Raji (cell line): ENCODE results near the gene RNF213.

Experiments
- POLR2A ChIP-seq: IDR thresholded peaks from 2 replicates; pipeline ENCODE4 v1.6.1; 2011; ENCODE audit warnings: low read depth, low read length, control low read depth; ENCODE audit not compliant: insufficient read depth

RNF213 gene

DNA sequence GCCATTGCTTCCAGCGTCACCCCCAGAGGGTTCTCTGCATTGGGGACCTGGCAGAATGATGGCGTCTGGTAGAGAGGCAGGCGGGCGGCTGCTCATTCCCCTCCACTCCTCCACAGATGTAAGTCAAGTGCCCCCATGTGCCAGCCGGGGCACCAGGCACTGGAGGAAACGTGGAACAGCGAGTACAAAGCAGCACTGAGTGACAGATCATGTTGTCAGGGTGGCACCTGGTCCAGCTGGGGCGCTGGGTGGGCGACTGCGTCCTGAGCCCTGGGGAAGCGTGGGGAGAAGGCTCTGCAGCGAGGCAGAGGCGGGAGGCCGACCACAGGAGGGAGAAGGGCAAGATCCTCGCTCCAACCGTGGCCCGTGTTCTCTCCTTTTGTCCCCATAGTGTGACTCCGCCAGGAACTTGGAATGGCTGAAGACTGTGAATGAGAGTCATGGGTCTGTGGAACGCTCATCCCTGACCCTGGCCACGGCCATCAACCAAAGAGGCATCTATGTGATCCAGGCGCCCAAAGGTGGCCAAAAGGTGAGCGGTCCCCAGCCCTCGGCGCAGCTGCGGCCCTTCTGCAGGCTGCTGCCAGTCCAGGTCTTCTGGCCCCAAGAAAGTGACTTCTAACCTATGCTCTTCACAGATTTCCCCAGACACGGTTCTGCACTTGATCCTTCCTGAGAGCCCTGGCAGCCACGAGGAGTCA is 76.7 kb downstream of the RNF213 start:
- no peak for TF ChIP-seq POLR2A

DNA sequence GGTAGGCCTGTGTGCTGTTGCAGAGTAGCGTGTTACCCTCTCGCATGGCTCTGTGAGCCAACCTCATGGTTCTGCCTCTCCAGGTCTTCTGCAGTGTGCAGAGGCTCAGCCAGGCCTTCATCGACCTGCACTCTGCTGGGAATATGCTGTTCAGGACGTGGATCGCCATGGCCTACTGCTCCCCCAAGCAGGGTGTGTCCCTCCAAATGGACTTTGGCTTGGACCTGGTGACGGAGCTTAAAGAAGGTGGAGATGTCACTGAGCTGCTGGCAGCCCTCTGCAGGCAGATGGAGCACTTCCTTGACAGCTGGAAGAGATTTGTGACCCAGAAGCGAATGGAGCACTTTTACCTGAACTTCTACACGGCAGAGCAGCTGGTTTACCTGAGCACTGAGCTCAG is 78.5 kb downstream of the RNF213 start:
- TF ChIP-seq POLR2A, result no peak

- TF ChIP-seq POLR2A, result no peak
Measured at GRCh38 chr17:80339731-80340456, 79.2 kb downstream of the RNF213 start.

- no peak for TF ChIP-seq POLR2A
Measured at GRCh38 chr17:80345321-80345720, 84.7 kb downstream of the RNF213 start.

DNA sequence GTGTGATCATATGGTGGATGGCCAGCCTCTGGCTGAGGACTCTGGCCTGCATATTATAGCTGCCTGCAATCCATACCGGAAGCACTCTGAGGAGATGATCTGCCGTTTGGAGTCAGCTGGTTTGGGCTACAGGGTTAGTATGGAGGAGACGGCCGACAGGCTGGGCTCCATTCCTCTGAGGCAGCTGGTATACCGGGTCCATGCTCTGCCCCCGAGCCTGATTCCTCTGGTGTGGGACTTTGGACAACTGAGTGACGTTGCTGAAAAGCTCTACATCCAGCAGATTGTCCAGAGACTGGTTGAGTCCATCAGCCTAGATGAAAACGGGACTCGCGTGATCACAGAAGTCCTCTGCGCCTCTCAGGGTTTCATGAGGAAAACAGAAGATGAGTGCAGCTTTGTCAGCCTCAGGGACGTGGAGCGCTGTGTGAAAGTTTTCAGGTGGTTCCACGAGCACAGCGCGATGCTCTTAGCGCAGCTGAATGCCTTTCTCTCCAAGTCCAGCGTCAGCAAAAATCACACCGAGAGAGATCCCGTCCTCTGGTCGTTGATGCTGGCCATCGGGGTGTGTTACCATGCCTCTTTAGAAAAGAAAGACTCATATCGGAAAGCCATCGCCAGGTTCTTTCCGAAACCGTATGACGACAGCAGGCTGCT is 85.3 kb downstream of the RNF213 start:
- TF ChIP-seq POLR2A, result no peak

GRCh38 chr17:80346498-80347275 is 86.0 kb downstream of the RNF213 start:
- TF ChIP-seq POLR2A, result no peak

DNA sequence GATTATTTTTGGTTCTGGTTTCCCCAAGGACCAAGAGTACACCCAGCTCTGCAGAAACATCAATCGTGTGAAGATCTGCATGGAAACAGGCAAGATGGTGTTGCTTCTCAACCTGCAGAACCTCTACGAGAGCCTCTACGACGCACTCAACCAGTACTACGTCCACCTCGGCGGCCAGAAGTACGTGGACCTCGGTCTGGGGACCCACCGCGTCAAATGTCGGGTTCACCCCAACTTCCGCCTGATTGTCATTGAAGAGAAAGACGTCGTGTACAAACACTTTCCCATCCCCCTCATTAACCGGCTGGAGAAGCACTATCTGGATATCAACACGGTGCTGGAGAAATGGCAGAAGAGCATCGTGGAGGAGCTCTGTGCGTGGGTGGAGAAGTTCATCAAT is 86.9 kb downstream of the RNF213 start:
- TF ChIP-seq POLR2A, result no peak

DNA sequence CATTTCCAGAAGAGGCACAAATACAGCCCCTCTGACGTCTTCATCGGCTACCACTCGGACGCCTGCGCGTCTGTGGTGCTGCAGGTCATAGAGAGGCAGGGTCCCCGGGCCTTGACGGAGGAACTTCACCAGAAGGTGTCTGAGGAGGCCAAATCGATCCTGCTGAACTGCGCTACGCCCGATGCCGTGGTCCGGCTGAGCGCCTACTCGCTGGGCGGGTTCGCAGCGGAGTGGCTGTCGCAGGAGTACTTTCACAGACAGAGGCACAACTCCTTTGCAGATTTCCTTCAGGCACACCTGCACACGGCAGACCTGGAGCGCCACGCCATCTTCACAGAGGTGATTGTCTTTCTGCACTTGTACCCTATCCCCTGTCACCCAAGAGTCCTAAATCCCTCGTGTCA is 87.3 kb downstream of the RNF213 start:
- no peak for TF ChIP-seq POLR2A

- TF ChIP-seq POLR2A, result no peak
Measured at GRCh38 chr17:80348551-80349150, 88.0 kb downstream of the RNF213 start.

- no peak for TF ChIP-seq POLR2A
Measured at GRCh38 chr17:80349151-80349651, 88.5 kb downstream of the RNF213 start.

- TF ChIP-seq POLR2A, result no peak
Measured at GRCh38 chr17:80349751-80350150, 89.1 kb downstream of the RNF213 start.

DNA sequence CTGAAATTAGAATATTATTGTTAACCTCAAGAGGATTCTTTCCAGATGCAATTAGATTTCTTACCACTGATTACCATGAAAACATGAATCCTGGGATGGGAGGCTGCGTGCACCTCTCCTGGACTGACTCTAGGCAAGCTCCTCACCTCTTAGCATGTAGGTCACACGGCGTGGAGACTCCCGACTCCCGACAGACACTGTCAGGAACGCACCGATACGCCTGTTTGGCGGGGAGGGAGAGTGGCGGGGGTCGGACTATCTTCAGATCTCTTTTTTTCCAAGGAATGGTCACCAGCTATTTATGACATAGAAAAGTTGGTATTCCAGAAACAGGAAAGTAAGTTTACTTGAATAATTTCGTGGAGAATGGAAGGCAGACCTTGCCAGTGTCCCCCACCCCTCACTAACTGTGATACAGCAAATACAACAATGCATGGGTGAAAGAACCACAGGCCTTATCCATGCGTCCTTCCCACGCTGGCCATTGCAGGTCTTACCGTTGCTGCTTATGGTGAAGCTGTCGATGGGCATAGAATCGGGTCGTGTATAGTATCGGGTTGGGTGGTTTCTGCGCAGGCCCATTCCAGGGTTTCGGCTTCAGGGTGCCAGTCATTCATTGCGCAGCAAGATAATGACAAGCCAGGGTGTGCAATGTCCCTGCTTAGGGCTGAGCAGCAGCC is 91.7 kb downstream of the RNF213 start:
- no peak for TF ChIP-seq POLR2A

- TF ChIP-seq POLR2A, result no peak
Measured at GRCh38 chr17:80352991-80353665, 92.5 kb downstream of the RNF213 start.
